Activated B cell treated with CpG ODN at 0.5 μM for 24 hours (primary cell): ENCODE results near the gene SLX9. TPM values are rescaled to one million over a fixed set of nuclear protein-coding genes. Genes with fewer than 3 reads are reported as not detected.

Source experiments
- ATAC-seq: fragments of 200-7000 bp; cut with Tn5 transposase; one replicate; pipeline ENCODE4 v1.10.0; 2021; ENCODE audit warnings: low read depth, mild to moderate bottlenecking, moderate library complexity
- CTCF ChIA-PET: fragments of 350-600 bp; sonication (Branson Sonifier 250); formaldehyde crosslinking; loops from one replicate; lab custom pipeline; 2021; ENCODE audit warnings: antibody characterized with exemption; lab: Charles Lee
- POLR2A ChIA-PET: fragments of 350-600 bp; sonication (Branson Sonifier 250); formaldehyde crosslinking; loops from one replicate; lab custom pipeline; 2021; ENCODE audit warnings: antibody characterized with exemption; lab: Charles Lee
- DNase-seq: peaks from one replicate; pipeline ENCODE4 v3.0.0; 2022
- H3K27ac Mint-ChIP-seq: one replicate; pipeline ENCODE4 v1.8.0; 2020; ENCODE audit warnings: mixed read lengths
- H3K27me3 Mint-ChIP-seq: one replicate; pipeline ENCODE4 v1.8.0; 2021; ENCODE audit warnings: mixed read lengths
- H3K36me3 Mint-ChIP-seq: one replicate; pipeline ENCODE4 v1.8.0; 2021; ENCODE audit warnings: low read depth, mixed read lengths
- H3K4me1 Mint-ChIP-seq: one replicate; pipeline ENCODE4 v1.8.0; 2021; ENCODE audit warnings: mixed read lengths
- H3K4me3 Mint-ChIP-seq: one replicate; pipeline ENCODE4 v1.8.0; 2020; ENCODE audit warnings: mild to moderate bottlenecking, mixed read lengths
- H3K9me3 Mint-ChIP-seq: one replicate; pipeline ENCODE4 v1.8.0; 2020; ENCODE audit warnings: mixed read lengths
- CTCF ChIP-seq: fragments of 200-600 bp; IDR thresholded peaks from one replicate; pipeline ENCODE4 v1.8.0; 2022; ENCODE audit warnings: antibody characterized with exemption, mild to moderate bottlenecking
- intact Hi-C: fragments of 100-400 bp; cut with micrococcal nuclease; formaldehyde crosslinking; loops from one replicate; pipeline ENCODE4 v1.15.1; 2024
- total RNA-seq: library from RNA; stranded (reverse); gene quantifications from 2 replicates; pipeline ENCODE4 v1.2.3, GENCODE V29; 2022

Gene SLX9
- total RNA-seq, 1 donor from 2014 or later, result 26.0 TPM

- Mint-ChIP-seq H3K4me1 (peaks cover 26% of the 10 kb centered on the region), H3K27ac (no peak overlapping the region), H3K27me3 (no peaks in the 10 kb centered on the region), H3K4me3 (no peak overlapping the region), H3K36me3 (peaks cover 48% of the 10 kb centered on the region), H3K9me3 (no peaks in the 10 kb centered on the region)
- ATAC-seq, result no peak
- POLR2A ChIA-PET, result no interaction called here
- no peak for TF ChIP-seq CTCF
- DNase-seq, result no peak
- CTCF ChIA-PET, result interaction anchor here (1.0 to 1.4 kb wide), 3 partner anchors 15 to 175 kb away, joined by 4 to 5 read pairs (median 4); no protein-coding TSS in a partner anchor
- intact Hi-C loops, result no loop called here
Observed at GRCh38 chr21:44965251-44966022, 25.6 kb downstream of the SLX9 start.

- ChIA-PET POLR2A (no interaction called here), CTCF (interaction anchor here (1.1 kb wide), 1 partner anchor 162 kb away, joined by 4 read pairs; no protein-coding TSS in a partner anchor)
- H3K27me3 Mint-ChIP-seq, result no peaks in the 10 kb centered on the region
- H3K27ac Mint-ChIP-seq, result no peak overlapping the region
- ATAC-seq (no peak), DNase-seq (no peak)
- H3K36me3 Mint-ChIP-seq, result peaks cover 39% of the 10 kb centered on the region
- H3K9me3 Mint-ChIP-seq, result no peaks in the 10 kb centered on the region
- TF ChIP-seq CTCF, result no peak
- intact Hi-C loops, result no loop called here
- peaks cover 26% of the 10 kb centered on the region for H3K4me1 Mint-ChIP-seq
- H3K4me3 Mint-ChIP-seq, result no peak overlapping the region
Observed at GRCh38 chr21:44966135-44967081, 26.6 kb downstream of the SLX9 start.

GRCh38 chr21:44967082-44968047 lies 27.5 kb downstream of the SLX9 start:
- H3K36me3 Mint-ChIP-seq, result peaks cover 34% of the 10 kb centered on the region
- POLR2A ChIA-PET, result no interaction called here
- H3K4me3 Mint-ChIP-seq, result no peak overlapping the region
- TF ChIP-seq CTCF, result no peak
- ATAC-seq (no peak), DNase-seq (no peak)
- no peaks in the 10 kb centered on the region for H3K9me3 Mint-ChIP-seq
- no peak overlapping the region for H3K27ac Mint-ChIP-seq
- no peaks in the 10 kb centered on the region for H3K27me3 Mint-ChIP-seq
- CTCF ChIA-PET, result interaction anchor here (1.1 kb wide), 1 partner anchor 161 kb away, joined by 4 read pairs; no protein-coding TSS in a partner anchor
- intact Hi-C loops, result no loop called here
- H3K4me1 Mint-ChIP-seq, result peaks cover 26% of the 10 kb centered on the region

GRCh38 chr21:44969066-44969670 lies 29.3 kb downstream of the SLX9 start:
- intact Hi-C loops, result no loop called here
- H3K4me3 Mint-ChIP-seq, result no peak overlapping the region
- H3K27ac Mint-ChIP-seq, result no peak overlapping the region
- no peak for DNase-seq
- ChIA-PET POLR2A (no interaction called here), CTCF (interaction anchor here (1.3 kb wide), 1 partner anchor 168 kb away, joined by 4 read pairs; no protein-coding TSS in a partner anchor)
- H3K27me3 Mint-ChIP-seq, result no peaks in the 10 kb centered on the region
- no peaks in the 10 kb centered on the region for H3K9me3 Mint-ChIP-seq
- no peak for ATAC-seq
- peaks cover 25% of the 10 kb centered on the region for H3K4me1 Mint-ChIP-seq
- H3K36me3 Mint-ChIP-seq, result peaks cover 28% of the 10 kb centered on the region
- TF ChIP-seq CTCF, result no peak
